HEK293 (cell line): ENCODE data around the gene SLC38A7.

Experiments
- CTCF ChIA-PET: fragments of 350-600 bp; formaldehyde crosslinking; extraction: SDS; loops from one replicate; lab custom pipeline; 2021; ENCODE audit warnings: antibody characterized with exemption; lab: Yijun Ruan, JAX
- POLR2A ChIA-PET: fragments of 300-600 bp; formaldehyde crosslinking; extraction: SDS; loops from one replicate; lab custom pipeline; 2020; ENCODE audit warnings: antibody characterized with exemption, inconsistent platforms; lab: Yijun Ruan, JAX
- H3K27ac ChIP-seq: fragments of 200-500 bp; sonication (Bioruptor generic); 2 replicates; pipeline ENCODE4 v1.5.1; 2014; ENCODE audit warnings: low read depth, low read length, control low read depth, inconsistent platforms; ENCODE audit errors: extremely low read depth
- H3K36me3 ChIP-seq, 2 experiments: fragments of 200-500 bp in 1 of 2; sonication (Bioruptor generic) in 1 of 2; 1 replicate in 1 of 2; 2 replicates in 1 of 2; pipeline ENCODE4 v1.5.1; 2014 to 2017; ENCODE audit warnings: inconsistent platforms in 2 of 2, low read length in 2 of 2; ENCODE audit not compliant: control insufficient read depth in 2 of 2, insufficient read depth in 1 of 2
- H3K4me1 ChIP-seq: fragments of 200-500 bp; sonication (Bioruptor generic); 2 replicates; pipeline ENCODE4 v1.5.1; 2014; ENCODE audit warnings: mild to moderate bottlenecking, low read length, inconsistent platforms; ENCODE audit not compliant: control insufficient read depth, insufficient read depth
- H3K4me3 ChIP-seq: 2 replicates; pipeline ENCODE4 v1.5.1; 2011; ENCODE audit warnings: low read depth, mild to moderate bottlenecking, control low read depth, low read length, moderate library complexity
- H3K9me3 ChIP-seq: fragments of 200-500 bp; sonication (Bioruptor generic); 2 replicates; pipeline ENCODE4 v1.5.1; 2014; ENCODE audit warnings: low read depth, low read length, inconsistent platforms; ENCODE audit not compliant: control insufficient read depth, insufficient read depth
- AEBP2 ChIP-seq: fragments of 450-650 bp; formaldehyde crosslinking; IDR thresholded peaks from 2 replicates; pipeline ENCODE4 v1.5.1; 2016; ENCODE audit warnings: missing biosample characterization, missing genetic modification characterization, borderline replicate concordance
- EGR2 ChIP-seq: fragments of 450-650 bp; formaldehyde crosslinking; IDR thresholded peaks from 2 replicates; pipeline ENCODE4 v1.5.1; 2016; ENCODE audit warnings: low read depth, missing biosample characterization, missing genetic modification characterization
- ELK4 ChIP-seq: IDR thresholded peaks from 2 replicates; pipeline ENCODE4 v1.6.1; 2011; ENCODE audit warnings: mild to moderate bottlenecking, low read depth, low read length, borderline replicate concordance
- KLF16 ChIP-seq: fragments of 450-650 bp; formaldehyde crosslinking; IDR thresholded peaks from 2 replicates; pipeline ENCODE4 v1.5.1; 2017; ENCODE audit warnings: missing biosample characterization, missing genetic modification characterization
- MYNN ChIP-seq: fragments of 450-650 bp; formaldehyde crosslinking; IDR thresholded peaks from 2 replicates; pipeline ENCODE4 v1.5.1; 2016; ENCODE audit warnings: missing biosample characterization, missing genetic modification characterization, borderline replicate concordance
- PRDM1 ChIP-seq: fragments of 450-650 bp; formaldehyde crosslinking; IDR thresholded peaks from 2 replicates; pipeline ENCODE4; 2016; ENCODE audit warnings: missing biosample characterization, missing genetic modification characterization
- ZEB2 ChIP-seq: fragments of 450-650 bp; formaldehyde crosslinking; IDR thresholded peaks from 2 replicates; pipeline ENCODE4 v1.5.1; 2016; ENCODE audit warnings: missing biosample characterization, missing genetic modification characterization
- ZFP3 ChIP-seq: fragments of 450-650 bp; formaldehyde crosslinking; IDR thresholded peaks from 2 replicates; pipeline ENCODE4 v1.5.1; 2016; ENCODE audit warnings: low read depth, missing biosample characterization, missing genetic modification characterization
- ZNF132 ChIP-seq: fragments of 450-650 bp; formaldehyde crosslinking; IDR thresholded peaks from 2 replicates; pipeline ENCODE4 v1.5.1; 2017; ENCODE audit warnings: missing biosample characterization, missing genetic modification characterization, borderline replicate concordance
- ZNF138 ChIP-seq: fragments of 450-650 bp; formaldehyde crosslinking; IDR thresholded peaks from 2 replicates; pipeline ENCODE4 v1.5.1; 2016; ENCODE audit warnings: missing biosample characterization, missing genetic modification characterization, borderline replicate concordance
- ZNF239 ChIP-seq: fragments of 450-650 bp; formaldehyde crosslinking; IDR thresholded peaks from 2 replicates; pipeline ENCODE4 v1.5.1; 2016; ENCODE audit warnings: missing biosample characterization, missing genetic modification characterization
- ZNF248 ChIP-seq: fragments of 450-650 bp; formaldehyde crosslinking; IDR thresholded peaks from 2 replicates; pipeline ENCODE4 v1.5.1; 2017; ENCODE audit warnings: missing biosample characterization, missing genetic modification characterization
- ZNF302 ChIP-seq: fragments of 450-650 bp; formaldehyde crosslinking; IDR thresholded peaks from 2 replicates; pipeline ENCODE4 v1.5.1; 2016; ENCODE audit warnings: missing biosample characterization, missing genetic modification characterization, low read depth
- ZNF350 ChIP-seq: fragments of 450-650 bp; formaldehyde crosslinking; IDR thresholded peaks from 2 replicates; pipeline ENCODE4 v1.5.0; 2017; ENCODE audit warnings: missing biosample characterization, mild to moderate bottlenecking, missing genetic modification characterization
- ZNF354C ChIP-seq: fragments of 450-650 bp; formaldehyde crosslinking; IDR thresholded peaks from 2 replicates; pipeline ENCODE4 v1.5.1; 2016; ENCODE audit warnings: missing biosample characterization, missing genetic modification characterization, low read depth, borderline replicate concordance
- ZNF366 ChIP-seq: fragments of 450-650 bp; formaldehyde crosslinking; conservative IDR thresholded peaks from 2 replicates; pipeline ENCODE4 v1.5.1; 2016; ENCODE audit warnings: missing biosample characterization, missing genetic modification characterization
- ZNF626 ChIP-seq: fragments of 450-650 bp; sonication (Bioruptor Pico); formaldehyde crosslinking; IDR thresholded peaks from 2 replicates; pipeline ENCODE4 v1.5.1; 2018; ENCODE audit warnings: missing biosample characterization, missing genetic modification characterization, inconsistent platforms
- ZNF704 ChIP-seq: fragments of 450-650 bp; formaldehyde crosslinking; IDR thresholded peaks from 2 replicates; pipeline ENCODE4 v1.5.1; 2016; ENCODE audit warnings: missing biosample characterization, missing genetic modification characterization
- ZNF768 ChIP-seq: fragments of 450-650 bp; formaldehyde crosslinking; IDR thresholded peaks from 2 replicates; pipeline ENCODE4 v1.5.1; 2018; ENCODE audit warnings: missing biosample characterization, mild to moderate bottlenecking, missing genetic modification characterization
- ZNF830 ChIP-seq: fragments of 450-650 bp; IDR thresholded peaks from 2 replicates; pipeline ENCODE4 v1.5.0; 2018; ENCODE audit warnings: missing biosample characterization, missing genetic modification characterization, low read depth, mild to moderate bottlenecking, moderate library complexity
- ZSCAN18 ChIP-seq: fragments of 450-650 bp; formaldehyde crosslinking; IDR thresholded peaks from 2 replicates; pipeline ENCODE4 v1.5.1; 2016; ENCODE audit warnings: missing biosample characterization, missing genetic modification characterization
- ZSCAN30 ChIP-seq: fragments of 450-650 bp; IDR thresholded peaks from 2 replicates; pipeline ENCODE4 v1.5.1; 2018; ENCODE audit warnings: missing biosample characterization, mild to moderate bottlenecking, missing genetic modification characterization, moderate library complexity

The SLC38A7 gene

GRCh38 chr16:58730724-58731370, 46.3 kb upstream of the SLC38A7 start (continued):
- TF ChIP-seq ZFP3 (tag by site-specific recombination) (no peak), ZNF248 (tag by site-specific recombination) (no peak), ELK4 (no peak), ZNF704 (tag by site-specific recombination) (no peak), MYNN (tag by site-specific recombination) (no peak)
- TF ChIP-seq, all 188 proteins: peak for 0

- ChIA-PET POLR2A (no interaction called here), CTCF (no interaction called here)
- Histone ChIP-seq H3K36me3 (peaks cover 6 to 48% of the 10 kb centered on the region in 2 experiments; a peak in 2 of 3 replicates), H3K9me3 (no peaks in the 10 kb centered on the region), H3K4me3 (no peak overlapping the region), H3K4me1 (peaks cover 8% of the 10 kb centered on the region; the same call in 1 of the 2 replicates), H3K27ac (no peak overlapping the region)
- no peak for TF ChIP-seq EGR2
- no peak for TF ChIP-seq KLF16
- TF ChIP-seq ZEB2 (tag by site-specific recombination): no peak
- no peak for TF ChIP-seq ZNF132 (tag by site-specific recombination)
- no peak for TF ChIP-seq PRDM1 (tag by site-specific recombination)
- no peak for TF ChIP-seq ZSCAN30
- TF ChIP-seq ZNF302 (tag by site-specific recombination): no peak
- TF ChIP-seq ZNF830 (tag by site-specific recombination): no peak
- no peak for TF ChIP-seq AEBP2 (tag by site-specific recombination)
- TF ChIP-seq ZNF366 (tag by site-specific recombination): no peak
- no peak for TF ChIP-seq ZNF239 (tag by site-specific recombination)
- TF ChIP-seq ZNF768 (tag by site-specific recombination): no peak
- no peak for TF ChIP-seq ZNF350 (tag by site-specific recombination)
- no peak for TF ChIP-seq ZSCAN18 (tag by site-specific recombination)
- no peak for TF ChIP-seq ZNF138 (tag by site-specific recombination)
- TF ChIP-seq ZNF626 (tag by site-specific recombination): no peak
- no peak for TF ChIP-seq ZNF354C (tag by site-specific recombination)
Measured at GRCh38 chr16:58727796-58728568, 43.4 kb upstream of the SLC38A7 start.
